KOPT-K1 (cell line): Measurements from ENCODE around the gene CORO2A.
"Not testable (repeated sequence)": the region's sequence is repeated elsewhere in the genome, so short reads cannot be mapped to it uniquely, and the experiment has no call there.

Experiments
- H3K27ac ChIP-seq: fragments of 200-600 bp; sonication (generic); 2 replicates; pipeline ENCODE4 v1.5.1; 2016; ENCODE audit warnings: antibody characterized with exemption, mild to moderate bottlenecking, low read depth, low read length; ENCODE audit not compliant: poor library complexity, severe bottlenecking
- H3K36me3 ChIP-seq: fragments of 200-600 bp; sonication (generic); 2 replicates; pipeline ENCODE4 v1.5.1; 2017; ENCODE audit warnings: antibody characterized with exemption, mild to moderate bottlenecking, low read length, moderate library complexity; ENCODE audit not compliant: insufficient read depth
- H3K9me3 ChIP-seq: fragments of 200-600 bp; sonication (generic); 2 replicates; pipeline ENCODE4 v1.5.1; 2017; ENCODE audit warnings: antibody characterized with exemption, low read length, mild to moderate bottlenecking; ENCODE audit not compliant: insufficient read depth, poor library complexity, severe bottlenecking

Gene CORO2A

DNA sequence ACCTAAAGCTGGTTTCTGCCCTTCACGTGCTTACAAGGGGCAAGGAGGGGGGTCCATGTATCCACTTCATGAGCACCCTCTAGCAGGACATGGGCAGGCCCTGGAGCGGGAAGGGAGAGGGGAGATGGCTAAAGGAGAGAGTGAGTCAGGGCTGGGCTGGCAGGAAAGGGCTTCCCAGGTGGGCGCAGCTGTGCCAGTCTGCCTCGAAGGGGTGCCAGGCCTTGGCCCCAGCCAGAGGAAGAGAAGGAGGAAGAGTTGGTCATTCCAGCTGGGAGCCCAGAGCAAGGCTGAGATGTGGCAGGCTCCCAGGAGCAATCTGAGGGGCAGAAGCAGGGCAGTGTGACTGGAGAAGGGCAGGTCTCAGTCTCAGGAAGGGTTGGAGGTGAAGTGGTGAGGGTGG, 98.1 kb downstream of the CORO2A start:
- H3K36me3 ChIP-seq: peaks cover 97% of the 10 kb centered on the region
- H3K9me3 ChIP-seq: no peaks in the 10 kb centered on the region
- no peak overlapping the region for H3K27ac ChIP-seq

DNA sequence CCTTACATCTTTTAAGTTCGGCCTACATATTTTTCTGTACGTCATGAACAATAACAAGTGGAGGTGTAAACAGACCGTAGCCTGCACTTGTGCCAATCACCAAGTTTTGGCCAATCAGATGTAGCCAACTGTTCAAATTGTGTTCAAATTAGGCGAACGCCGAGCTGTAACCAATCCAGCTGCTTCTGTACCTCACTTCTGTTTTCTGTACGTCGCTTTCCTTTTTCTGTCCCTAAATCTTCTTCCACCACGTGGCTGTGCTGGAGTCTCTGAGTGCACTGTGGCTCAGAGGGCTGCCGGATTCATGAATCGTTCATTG, 99.9 kb downstream of the CORO2A start:
- peaks cover 94% of the 10 kb centered on the region for H3K36me3 ChIP-seq
- H3K27ac ChIP-seq: no peak overlapping the region
- no peaks in the 10 kb centered on the region for H3K9me3 ChIP-seq

DNA sequence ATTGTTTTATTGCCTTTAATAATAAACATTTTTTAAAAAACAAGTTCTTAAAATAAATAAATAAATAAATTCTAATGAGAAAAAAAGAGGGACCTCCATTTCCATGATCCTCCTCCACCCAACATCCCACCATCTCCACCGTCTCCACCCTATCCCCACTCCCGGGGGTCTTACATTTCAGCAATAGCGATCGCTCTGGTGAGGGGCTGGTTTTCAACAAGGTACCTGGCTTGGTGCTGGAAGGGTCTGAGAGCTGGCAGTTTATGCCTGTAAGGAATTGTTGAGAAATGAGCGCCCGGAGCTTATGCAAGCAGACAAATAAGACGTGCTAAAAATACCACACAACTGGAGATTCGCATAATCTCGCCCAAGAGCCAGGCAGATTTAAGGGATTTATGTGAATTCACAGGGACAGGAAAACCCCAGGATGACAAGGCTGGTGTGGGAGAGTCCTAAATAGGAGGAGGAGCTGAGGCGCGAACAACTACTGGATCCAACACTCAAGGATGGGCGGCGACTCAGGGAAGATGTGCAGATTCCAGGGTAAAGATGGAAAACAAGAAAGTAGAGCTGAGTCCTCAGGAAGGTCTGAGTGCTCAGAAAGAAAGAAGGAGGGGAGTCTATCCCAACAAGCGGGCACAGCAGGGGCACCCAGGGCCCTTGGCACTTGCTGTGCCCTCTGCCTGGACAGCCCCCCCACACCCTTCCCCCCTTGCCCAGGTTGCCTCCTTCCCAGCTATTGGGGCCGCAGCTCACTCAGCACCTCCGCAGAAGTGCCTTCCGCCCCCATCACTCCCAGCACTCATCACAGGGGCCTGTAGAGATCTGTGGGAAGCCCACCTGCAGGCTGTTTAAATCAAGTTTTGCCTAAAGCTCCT, 100.5 kb downstream of the CORO2A start:
- Histone ChIP-seq H3K27ac (no peak overlapping the region), H3K36me3 (peaks cover 94% of the 10 kb centered on the region), H3K9me3 (no peaks in the 10 kb centered on the region)

DNA sequence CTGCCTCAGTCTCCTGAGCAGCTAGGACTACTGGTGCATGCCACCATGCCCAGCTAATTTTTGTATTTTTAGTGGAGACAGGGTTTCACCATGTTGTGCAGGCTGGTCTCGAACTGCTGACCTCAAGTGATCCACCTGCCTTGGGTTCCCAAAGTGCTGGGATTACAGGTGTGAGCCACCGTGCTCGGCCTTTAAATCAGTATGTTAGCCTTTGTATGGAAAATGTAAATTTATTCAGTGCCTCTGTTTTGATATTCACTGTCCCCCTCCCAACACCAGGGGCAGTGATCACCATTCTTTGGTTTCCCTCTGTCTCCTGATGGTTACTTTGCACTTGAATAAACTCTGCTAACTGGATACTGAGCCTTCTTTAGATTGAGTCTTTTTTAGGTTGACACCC, 101.8 kb downstream of the CORO2A start:
- peaks cover 94% of the 10 kb centered on the region for H3K36me3 ChIP-seq
- H3K9me3 ChIP-seq, H3K27ac ChIP-seq: not testable (repeated sequence)

DNA sequence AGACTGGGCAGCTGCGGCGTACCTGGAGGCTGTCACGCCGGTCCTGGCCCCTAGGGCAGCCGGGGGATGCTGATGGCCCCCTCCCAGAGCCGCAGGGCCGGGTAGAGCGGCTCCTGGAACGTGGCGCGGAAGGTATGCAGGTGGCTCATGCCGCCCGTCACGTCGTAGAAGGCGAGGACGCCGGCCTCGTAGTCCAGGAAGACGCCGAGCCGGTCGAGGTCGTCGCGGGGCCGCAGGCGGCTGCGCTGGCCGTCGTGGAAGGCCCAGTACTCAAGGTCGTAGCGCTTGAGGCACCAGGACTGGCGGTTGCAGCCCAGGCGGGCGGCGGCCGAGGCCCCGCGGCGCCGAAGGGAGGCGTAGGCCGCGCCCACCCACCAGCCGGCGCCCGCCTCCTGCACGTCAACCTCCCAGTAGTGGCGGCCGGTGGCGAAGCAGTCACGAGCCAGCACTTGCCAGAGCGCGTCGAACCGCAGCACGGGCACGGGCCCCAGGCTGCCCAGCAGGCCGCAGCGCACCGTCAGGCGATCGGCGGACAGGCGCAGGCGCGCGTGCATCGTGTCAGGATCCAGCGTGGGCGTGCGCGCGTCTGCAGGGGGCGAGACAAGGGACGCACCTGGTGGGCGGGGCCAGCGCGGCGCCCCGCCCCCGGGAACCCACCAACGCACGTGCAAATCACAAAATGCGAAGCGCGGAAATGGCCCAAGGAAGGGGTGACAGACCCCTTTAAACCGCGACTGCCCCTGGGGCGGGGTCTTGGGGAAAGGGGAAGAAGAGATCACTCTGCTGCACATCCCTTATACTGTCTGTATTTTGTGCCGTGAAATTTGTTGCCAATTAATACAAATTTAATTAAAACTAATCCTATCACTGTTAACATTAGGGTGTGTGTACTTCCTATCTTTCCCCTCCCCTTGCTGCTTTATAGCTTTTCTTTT, 104.8 kb downstream of the CORO2A start:
- Histone ChIP-seq H3K27ac (no peak overlapping the region), H3K36me3 (peaks cover 94% of the 10 kb centered on the region), H3K9me3 (no peaks in the 10 kb centered on the region)

DNA sequence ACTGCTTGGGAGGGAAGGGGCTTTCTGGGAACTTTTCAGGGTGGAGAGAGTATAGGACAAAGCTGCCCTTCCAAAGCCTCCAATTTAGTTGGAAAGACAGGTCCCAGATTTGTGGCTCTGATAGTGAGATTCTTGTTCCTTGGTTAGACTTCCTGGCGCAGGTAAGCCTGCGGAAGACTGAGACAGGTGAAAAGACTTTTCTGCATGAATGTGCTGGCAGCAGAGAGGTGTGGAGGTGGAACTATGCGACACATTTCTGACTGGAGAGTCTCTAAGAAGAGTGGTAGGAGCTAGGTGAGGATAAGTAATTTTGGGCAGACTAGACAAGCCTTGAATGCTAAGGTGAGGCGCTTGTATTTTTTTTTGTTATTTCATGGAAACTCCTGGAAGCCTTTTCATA, 106.0 kb downstream of the CORO2A start:
- peaks cover 95% of the 10 kb centered on the region for H3K36me3 ChIP-seq
- H3K9me3 ChIP-seq: no peaks in the 10 kb centered on the region
- H3K27ac ChIP-seq: no peak overlapping the region

DNA sequence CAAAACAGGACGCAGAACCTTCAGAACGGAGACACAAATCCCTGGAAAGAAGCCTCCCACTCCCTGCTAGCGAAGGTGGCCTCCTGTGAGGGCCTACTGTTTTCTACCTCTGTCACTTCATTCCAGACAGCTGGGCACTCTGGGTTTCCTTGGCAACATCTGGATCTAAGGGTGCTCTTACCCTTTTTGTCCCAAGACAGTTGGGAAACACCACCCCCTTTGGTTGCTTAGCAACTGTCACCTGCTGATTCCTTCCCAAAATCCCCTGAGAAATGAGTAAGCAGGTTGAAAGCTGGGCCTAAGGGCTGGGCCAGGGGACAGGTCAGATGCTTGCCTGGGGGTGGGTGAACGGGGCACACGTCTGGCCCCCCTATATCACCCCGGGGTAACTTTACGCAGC, 106.5 kb downstream of the CORO2A start:
- H3K27ac ChIP-seq: no peak overlapping the region
- H3K36me3 ChIP-seq: peaks cover 96% of the 10 kb centered on the region
- no peaks in the 10 kb centered on the region for H3K9me3 ChIP-seq

DNA sequence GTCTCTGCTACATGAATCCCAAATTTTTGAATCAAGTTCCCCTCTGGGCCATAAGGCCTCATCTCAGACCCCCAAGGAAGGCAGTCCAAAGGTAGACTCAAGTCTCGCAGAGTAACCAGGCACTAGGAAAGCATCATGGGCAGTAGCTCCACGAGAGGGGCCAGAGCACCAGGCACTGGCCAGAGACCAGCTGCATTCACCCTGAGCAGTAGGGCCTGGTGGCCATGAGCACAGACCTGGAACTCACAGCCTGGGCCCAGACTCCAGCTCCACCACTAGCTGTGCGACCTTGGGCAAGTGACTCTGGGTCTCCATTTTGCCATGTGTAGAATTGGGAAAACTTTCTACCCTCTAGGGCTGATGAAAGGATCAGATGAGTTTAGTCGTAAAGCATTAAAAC, 107.4 kb downstream of the CORO2A start:
- no peak overlapping the region for H3K27ac ChIP-seq
- no peaks in the 10 kb centered on the region for H3K9me3 ChIP-seq
- H3K36me3 ChIP-seq: peaks cover 96% of the 10 kb centered on the region

DNA sequence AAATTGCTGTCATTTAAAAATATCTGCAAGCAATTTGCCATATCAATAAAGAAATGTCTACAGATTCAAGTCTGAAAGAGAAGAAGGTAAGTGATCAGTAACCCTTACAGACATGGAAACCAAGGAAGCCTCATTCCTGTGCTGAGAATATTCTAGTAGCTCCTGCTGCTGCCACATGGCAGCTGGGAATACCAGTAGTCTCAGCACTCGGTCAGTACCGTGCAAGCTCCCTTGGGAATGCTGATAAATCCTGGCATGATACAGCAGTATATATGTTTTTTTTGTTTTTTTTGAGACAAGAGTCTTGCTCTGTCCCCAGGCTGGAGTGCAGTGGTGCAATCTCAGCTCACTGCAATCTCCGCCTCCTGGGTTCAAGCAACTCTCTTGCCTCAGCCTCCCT, 108.0 kb downstream of the CORO2A start:
- no peak overlapping the region for H3K27ac ChIP-seq

DNA sequence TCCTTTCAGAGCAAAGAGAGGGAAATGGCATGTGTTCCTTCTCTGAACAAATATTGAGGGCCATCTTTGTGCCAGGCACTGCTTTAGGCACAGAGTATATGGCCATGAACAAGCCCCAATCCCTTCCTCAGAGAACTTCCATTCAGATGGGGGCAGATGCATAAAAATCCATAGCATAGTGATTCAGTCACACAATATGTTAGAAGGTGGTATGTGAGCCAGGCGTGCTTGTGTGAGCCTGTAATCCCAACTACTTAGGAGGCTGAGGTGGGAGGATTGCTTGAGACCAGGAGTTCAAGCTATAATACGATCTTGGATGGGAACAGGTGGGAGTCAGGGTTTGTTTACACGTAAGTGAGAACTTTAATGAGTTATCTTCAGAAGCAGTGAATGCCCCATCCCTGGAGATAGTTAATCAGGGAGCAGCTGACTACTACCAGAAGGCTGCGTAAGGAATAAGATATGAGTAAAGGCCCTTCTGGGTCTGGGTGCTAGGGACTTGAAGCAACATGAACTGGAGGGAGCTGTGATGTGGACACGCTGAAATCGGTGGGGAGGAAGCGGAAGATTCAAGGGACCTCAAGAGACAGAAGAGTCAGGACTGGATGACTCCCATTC, 108.8 kb downstream of the CORO2A start:
- H3K9me3 ChIP-seq: no peaks in the 10 kb centered on the region
- H3K27ac ChIP-seq: no peak overlapping the region
- H3K36me3 ChIP-seq: peaks cover 93% of the 10 kb centered on the region

More for the DNA sequence above, 108.0 kb downstream of the CORO2A start:
- Histone ChIP-seq H3K9me3 (no peaks in the 10 kb centered on the region), H3K36me3 (peaks cover 95% of the 10 kb centered on the region)

DNA sequence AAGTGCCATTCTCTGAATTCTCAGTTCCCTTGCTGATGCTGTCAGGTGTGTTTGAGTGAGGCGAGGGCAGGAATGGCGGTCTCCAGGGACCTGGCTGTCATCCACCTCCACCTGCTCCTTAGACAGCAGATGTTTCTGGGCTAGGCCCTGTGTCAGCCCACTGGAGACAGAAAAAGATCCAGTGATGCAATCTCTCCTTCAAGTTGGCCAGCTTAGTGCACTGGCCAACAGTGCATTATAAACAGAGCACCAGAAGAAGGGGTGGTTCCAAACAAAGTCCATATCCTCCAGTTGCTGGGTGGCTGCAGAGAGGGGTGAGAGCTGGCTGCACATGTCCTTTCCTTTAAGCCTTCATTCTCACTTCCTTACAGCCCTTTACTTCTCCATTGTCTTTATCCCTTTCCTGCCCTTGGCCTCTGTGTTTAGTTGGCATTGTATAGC, 109.4 kb downstream of the CORO2A start:
- Histone ChIP-seq H3K9me3 (no peaks in the 10 kb centered on the region), H3K36me3 (peaks cover 96% of the 10 kb centered on the region), H3K27ac (no peak overlapping the region)

DNA sequence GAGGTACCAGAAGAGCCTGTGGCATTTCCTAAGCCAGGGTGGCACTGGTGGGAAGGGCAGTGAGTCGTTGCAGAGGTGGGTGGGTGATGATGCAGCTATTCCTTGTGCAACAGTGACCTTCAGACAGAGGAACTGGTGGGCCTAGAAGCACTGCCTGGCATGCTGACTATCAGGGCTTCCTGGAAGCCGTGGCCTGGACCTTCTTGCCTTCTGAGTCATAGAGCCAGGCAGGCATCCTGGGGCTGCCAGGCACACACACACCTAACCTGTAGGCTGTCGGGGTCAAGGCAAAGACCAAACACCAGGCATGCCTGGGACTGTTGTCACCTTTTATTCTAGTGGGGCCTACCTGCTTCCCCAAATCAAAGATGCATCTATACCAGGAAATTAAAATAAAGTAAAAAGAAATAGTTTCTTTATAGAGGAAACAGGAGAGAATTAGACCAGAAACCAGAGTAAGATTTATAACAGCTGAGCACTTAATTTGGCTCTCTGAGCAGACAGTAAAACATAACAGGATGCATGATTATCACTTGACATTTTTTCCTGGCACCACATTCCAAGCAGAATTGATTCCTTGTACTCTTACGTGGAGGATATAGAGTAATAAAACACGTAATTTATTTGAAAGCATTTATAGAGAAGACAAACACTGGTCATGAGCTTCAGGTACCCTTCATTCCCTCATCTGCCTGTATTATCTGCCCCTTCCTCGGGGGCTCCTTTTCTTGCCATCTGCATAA, 110.8 kb downstream of the CORO2A start:
- no peaks in the 10 kb centered on the region for H3K9me3 ChIP-seq
- no peak overlapping the region for H3K27ac ChIP-seq
- H3K36me3 ChIP-seq: peaks cover 90% of the 10 kb centered on the region

DNA sequence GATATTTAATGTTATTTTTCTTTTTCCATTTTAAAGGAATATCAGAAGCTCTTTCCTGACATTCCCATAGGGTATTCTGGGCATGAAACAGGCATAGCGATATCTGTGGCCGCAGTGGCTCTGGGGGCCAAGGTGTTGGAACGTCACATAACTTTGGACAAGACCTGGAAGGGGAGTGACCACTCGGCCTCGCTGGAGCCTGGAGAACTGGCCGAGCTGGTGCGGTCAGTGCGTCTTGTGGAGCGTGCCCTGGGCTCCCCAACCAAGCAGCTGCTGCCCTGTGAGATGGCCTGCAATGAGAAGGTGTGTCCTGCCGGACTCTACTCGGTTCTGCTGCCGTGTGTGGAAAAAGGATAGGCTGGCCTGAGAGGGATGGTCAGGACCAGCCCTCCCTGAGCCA, 111.7 kb downstream of the CORO2A start:
- no peak overlapping the region for H3K27ac ChIP-seq
- H3K36me3 ChIP-seq: peaks cover 81% of the 10 kb centered on the region
- H3K9me3 ChIP-seq: no peaks in the 10 kb centered on the region

DNA sequence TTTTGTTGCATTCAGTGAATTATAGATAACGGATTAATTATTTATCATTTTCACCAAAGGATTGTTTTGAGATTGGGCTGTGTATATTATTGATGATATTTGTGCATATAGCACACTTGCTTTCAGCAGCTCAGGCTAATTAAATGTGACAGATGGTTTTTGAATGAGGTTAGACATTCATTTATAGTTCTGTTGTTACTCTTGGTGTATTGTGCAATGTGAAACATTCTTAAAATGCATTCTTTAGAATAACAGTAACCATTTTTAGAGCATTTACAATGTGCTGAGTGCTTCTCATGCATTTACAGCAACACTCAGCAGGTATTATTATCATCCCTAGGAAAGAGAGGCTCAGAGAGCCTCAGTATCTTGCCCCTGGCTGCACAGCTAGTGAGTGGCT, 112.1 kb downstream of the CORO2A start:
- Histone ChIP-seq H3K9me3 (no peaks in the 10 kb centered on the region), H3K27ac (no peak overlapping the region), H3K36me3 (peaks cover 76% of the 10 kb centered on the region)
